SU-DHL-6 (cell line): ENCODE results near the gene TIMP2.
"Not testable (repeated sequence)": the region's sequence is repeated elsewhere in the genome, so short reads cannot be mapped to it uniquely, and the experiment has no call there.

Experiments
- H2AFZ ChIP-seq: fragments of 200-600 bp; sonication (generic); 2 replicates; pipeline ENCODE4 v1.6.1; 2014; ENCODE audit warnings: low read depth, mild to moderate bottlenecking, moderate library complexity, mixed read lengths, antibody characterized with exemption, low read length; ENCODE audit not compliant: severe bottlenecking
- H3F3A ChIP-seq: fragments of 200-600 bp; shearing (Covaris generic); 2 replicates; pipeline ENCODE4 v1.6.0; 2016; ENCODE audit warnings: antibody characterized with exemption, mild to moderate bottlenecking; ENCODE audit not compliant: insufficient read depth
- H3K27ac ChIP-seq: fragments of 200-600 bp; sonication (generic); 2 replicates; pipeline ENCODE4 v1.5.1; 2016; ENCODE audit warnings: low read depth, mild to moderate bottlenecking, low read length, moderate library complexity, mixed read lengths
- H3K27me3 ChIP-seq: fragments of 200-600 bp; sonication (generic), shearing (Covaris generic); 2 replicates; pipeline ENCODE4 v1.6.0; 2014; ENCODE audit warnings: mild to moderate bottlenecking, low read length
- H3K36me3 ChIP-seq: fragments of 200-600 bp; sonication (generic); 2 replicates; pipeline ENCODE4 v1.6.1; 2014; ENCODE audit warnings: mild to moderate bottlenecking, low read length, mixed read lengths
- H3K4me2 ChIP-seq: fragments of 300-600, 200-600 bp; shearing (Covaris generic), sonication (generic); 2 replicates; pipeline ENCODE4 v1.6.0; 2014; ENCODE audit warnings: low read length, low read depth, mild to moderate bottlenecking; ENCODE audit not compliant: poor library complexity, severe bottlenecking
- H3K4me3 ChIP-seq: fragments of 200-600 bp; sonication (generic); 2 replicates; pipeline ENCODE4 v1.5.1; 2014; ENCODE audit warnings: antibody characterized with exemption, low read length, mild to moderate bottlenecking, mixed read lengths; ENCODE audit not compliant: insufficient read depth, poor library complexity, severe bottlenecking
- H3K79me2 ChIP-seq: fragments of 200-600 bp; sonication (generic); 2 replicates; pipeline ENCODE4 v1.6.1; 2014; ENCODE audit warnings: mild to moderate bottlenecking, low read length, moderate library complexity; ENCODE audit not compliant: insufficient read depth
- H3K9ac ChIP-seq: fragments of 200-600 bp; sonication (generic); 2 replicates; pipeline ENCODE4 v1.7.0; 2014; ENCODE audit warnings: mild to moderate bottlenecking, low read length
- H3K9me2 ChIP-seq: fragments of 200-600 bp; sonication (generic); replicated peaks from 2 replicates; pipeline ENCODE4 v1.6.1; 2014; ENCODE audit warnings: low read length; ENCODE audit not compliant: insufficient read depth
- H3K9me3 ChIP-seq: fragments of 200-600 bp; sonication (generic); 2 replicates; pipeline ENCODE4 v1.6.1; 2014; ENCODE audit warnings: low read length, mixed read lengths; ENCODE audit not compliant: insufficient read depth
- H4K20me1 ChIP-seq: fragments of 200-600 bp; sonication (generic); 2 replicates; pipeline ENCODE4 v1.6.1; 2014; ENCODE audit warnings: low read depth, mild to moderate bottlenecking, antibody characterized with exemption, low read length, moderate library complexity, mixed read lengths
- CTCF ChIP-seq: fragments of 200-600 bp; sonication (generic); IDR thresholded peaks from one replicate; pipeline ENCODE4 v1.5.1; 2017; ENCODE audit warnings: antibody characterized with exemption, mild to moderate bottlenecking, low read length, moderate library complexity; ENCODE audit not compliant: insufficient read depth, poor library complexity, severe bottlenecking
- EZH2phosphoT487 ChIP-seq: fragments of 200-600 bp; sonication (generic), shearing (Covaris generic); conservative IDR thresholded peaks from 2 replicates; pipeline ENCODE4 v1.6.1; 2018; ENCODE audit warnings: mild to moderate bottlenecking, antibody characterized with exemption, low read length, moderate library complexity, mixed read lengths

The TIMP2 gene

GRCh38 chr17:78946631-78947030, 21.4 kb upstream of the TIMP2 start:
- Histone ChIP-seq H3K9me3 (peaks cover 9% of the 10 kb centered on the region; the same call in 1 of the 2 replicates), H3K27me3 (no peaks in the 10 kb centered on the region; the same call in 1 of the 2 replicates), H3K4me2 (no peak overlapping the region), H3K9me2 (no peaks in the 10 kb centered on the region), H3K79me2 (no peaks in the 10 kb centered on the region), H3K27ac (no peak overlapping the region), H3K36me3 (no peaks in the 10 kb centered on the region), H2AFZ (no peak overlapping the region), H3K9ac (no peak overlapping the region), H4K20me1 (no peaks in the 10 kb centered on the region), H3F3A (no peaks in the 10 kb centered on the region), H3K4me3 (no peak overlapping the region)
- no peak for TF ChIP-seq CTCF
- TF ChIP-seq EZH2phosphoT487, result no peak

DNA sequence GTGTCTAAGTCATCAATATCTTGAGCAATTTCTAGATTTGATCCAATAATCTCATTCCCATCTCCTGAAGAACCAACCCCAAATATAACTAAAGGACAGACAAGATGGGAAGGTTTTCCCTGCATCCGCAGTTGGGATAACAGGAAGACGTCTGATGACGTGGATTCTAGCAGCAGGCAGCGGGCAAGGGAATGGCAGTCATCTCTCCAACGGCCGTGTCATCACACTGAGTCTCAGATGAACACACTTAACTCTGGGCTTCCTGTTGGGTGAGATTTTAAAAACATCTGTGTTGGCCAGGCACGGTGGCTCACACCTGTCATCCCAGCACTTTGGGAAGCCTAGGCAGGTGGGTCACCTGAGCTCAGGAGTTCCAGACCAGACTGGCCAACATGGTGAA, 20.9 kb upstream of the TIMP2 start:
- H3K9ac ChIP-seq, result no peak overlapping the region
- no peak overlapping the region for H3K27ac ChIP-seq
- no peaks in the 10 kb centered on the region; the same call in 1 of the 2 replicates for H3K27me3 ChIP-seq
- no peak for TF ChIP-seq EZH2phosphoT487
- no peak for TF ChIP-seq CTCF
- H3K9me3 ChIP-seq, result peaks cover 7% of the 10 kb centered on the region; the same call in 1 of the 2 replicates
- no peaks in the 10 kb centered on the region for H3K9me2 ChIP-seq
- H3K4me3 ChIP-seq, result no peak overlapping the region
- H3K4me2 ChIP-seq, result no peak overlapping the region
- H2AFZ ChIP-seq, result no peak overlapping the region
- no peaks in the 10 kb centered on the region for H3K79me2 ChIP-seq
- H4K20me1 ChIP-seq, result no peaks in the 10 kb centered on the region
- no peaks in the 10 kb centered on the region for H3K36me3 ChIP-seq
- H3F3A ChIP-seq, result no peaks in the 10 kb centered on the region

- not testable (repeated sequence) for H3K27me3 ChIP-seq, H2AFZ ChIP-seq, H3K27ac ChIP-seq, H4K20me1 ChIP-seq, H3F3A ChIP-seq, H3K4me2 ChIP-seq, H3K9me2 ChIP-seq, H3K79me2 ChIP-seq, H3K9ac ChIP-seq, H3K9me3 ChIP-seq, H3K4me3 ChIP-seq, H3K36me3 ChIP-seq
These were observed 20.3 kb upstream of the TIMP2 start for GRCh38 chr17:78945455-78945854.

GRCh38 chr17:78944956-78945355, 19.8 kb upstream of the TIMP2 start:
- H3K4me3 ChIP-seq, result no peak overlapping the region
- no peaks in the 10 kb centered on the region for H3K9me2 ChIP-seq
- H3K9ac ChIP-seq, result no peak overlapping the region
- H3K36me3 ChIP-seq, result no peaks in the 10 kb centered on the region
- H2AFZ ChIP-seq, result no peak overlapping the region
- H3K27me3 ChIP-seq, result no peaks in the 10 kb centered on the region; the same call in 1 of the 2 replicates
- no peak overlapping the region for H3K4me2 ChIP-seq
- H3F3A ChIP-seq, result no peaks in the 10 kb centered on the region
- no peaks in the 10 kb centered on the region for H4K20me1 ChIP-seq
- no peaks in the 10 kb centered on the region for H3K9me3 ChIP-seq
- H3K27ac ChIP-seq, result no peak overlapping the region
- TF ChIP-seq EZH2phosphoT487 (no peak), CTCF (no peak)
- no peaks in the 10 kb centered on the region for H3K79me2 ChIP-seq
